WI38 (cell line): ENCODE measurements around the gene ADAMTS6.

Source experiments
- H3K4me3 ChIP-seq: 2 replicates; pipeline ENCODE4 v1.5.1; 2011; ENCODE audit warnings: low read depth, mild to moderate bottlenecking, control low read depth, low read length
- TF ChIP-seq, protein P1 (sequence below): IDR thresholded peaks from 2 replicates; pipeline ENCODE4 v1.5.1; 2012; ENCODE audit warnings: low read depth, mild to moderate bottlenecking, control low read depth, low read length

The ADAMTS6 gene

DNA sequence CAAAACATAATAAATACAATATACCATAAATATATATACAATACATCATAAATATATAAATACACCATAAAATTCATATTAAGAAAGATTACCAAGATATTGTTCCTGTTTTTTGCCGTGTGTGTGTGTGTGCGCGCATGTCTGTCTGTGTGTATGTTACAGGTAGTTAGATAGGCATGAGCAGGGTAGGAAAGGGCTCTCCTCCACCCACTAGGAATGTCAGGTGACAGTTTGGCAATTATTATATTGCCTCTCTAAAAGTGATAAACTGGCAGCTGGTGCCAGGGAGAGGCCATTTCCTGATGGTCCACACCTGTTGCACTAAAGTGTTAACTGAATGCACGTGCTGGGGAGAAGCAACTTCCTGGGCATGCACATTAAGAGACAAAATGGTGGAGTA, 232.8 kb downstream of the ADAMTS6 start:
- TF ChIP-seq, protein P1, sequence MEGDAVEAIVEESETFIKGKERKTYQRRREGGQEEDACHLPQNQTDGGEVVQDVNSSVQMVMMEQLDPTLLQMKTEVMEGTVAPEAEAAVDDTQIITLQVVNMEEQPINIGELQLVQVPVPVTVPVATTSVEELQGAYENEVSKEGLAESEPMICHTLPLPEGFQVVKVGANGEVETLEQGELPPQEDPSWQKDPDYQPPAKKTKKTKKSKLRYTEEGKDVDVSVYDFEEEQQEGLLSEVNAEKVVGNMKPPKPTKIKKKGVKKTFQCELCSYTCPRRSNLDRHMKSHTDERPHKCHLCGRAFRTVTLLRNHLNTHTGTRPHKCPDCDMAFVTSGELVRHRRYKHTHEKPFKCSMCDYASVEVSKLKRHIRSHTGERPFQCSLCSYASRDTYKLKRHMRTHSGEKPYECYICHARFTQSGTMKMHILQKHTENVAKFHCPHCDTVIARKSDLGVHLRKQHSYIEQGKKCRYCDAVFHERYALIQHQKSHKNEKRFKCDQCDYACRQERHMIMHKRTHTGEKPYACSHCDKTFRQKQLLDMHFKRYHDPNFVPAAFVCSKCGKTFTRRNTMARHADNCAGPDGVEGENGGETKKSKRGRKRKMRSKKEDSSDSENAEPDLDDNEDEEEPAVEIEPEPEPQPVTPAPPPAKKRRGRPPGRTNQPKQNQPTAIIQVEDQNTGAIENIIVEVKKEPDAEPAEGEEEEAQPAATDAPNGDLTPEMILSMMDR = no peak
- H3K4me3 ChIP-seq = no peak overlapping the region

DNA sequence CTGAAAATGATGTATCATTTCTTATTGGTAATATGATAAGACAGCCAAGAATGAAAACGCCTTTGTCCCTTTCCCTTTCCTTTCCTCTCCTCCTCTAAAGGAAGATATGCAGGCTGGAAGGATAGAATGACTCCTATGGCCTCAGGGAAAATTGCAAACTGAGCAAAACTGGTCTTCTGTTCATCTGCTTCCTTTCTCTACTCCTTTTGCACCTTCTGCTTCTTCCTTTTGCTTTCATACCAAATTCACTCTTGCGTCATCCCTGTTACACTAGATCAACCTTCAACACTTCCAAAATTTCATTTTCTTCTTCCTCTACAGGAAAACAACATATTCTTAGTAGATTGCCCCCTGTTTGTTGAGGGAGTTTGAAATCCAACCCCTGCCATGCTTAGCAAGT, 234.1 kb downstream of the ADAMTS6 start:
- no peak overlapping the region for H3K4me3 ChIP-seq
- TF ChIP-seq, protein P1 = no peak

DNA sequence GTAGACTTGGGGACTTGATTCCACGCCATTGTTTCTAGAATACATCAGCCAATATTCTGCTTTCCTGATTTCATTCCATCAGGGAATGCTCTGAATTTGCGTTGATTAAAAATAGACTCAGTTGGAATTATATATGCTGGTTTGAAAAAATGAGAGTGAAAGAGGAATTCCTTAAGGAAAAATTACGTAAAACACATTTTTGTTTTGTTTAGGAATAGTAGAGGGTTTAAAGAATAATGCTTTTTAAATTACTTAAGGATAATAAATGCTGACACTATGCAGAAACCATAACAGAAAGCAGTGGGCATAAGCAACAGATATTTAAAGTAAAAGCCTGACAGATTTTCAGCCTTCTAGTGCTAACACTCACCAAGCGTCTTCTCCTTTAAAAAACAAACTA, 235.0 kb downstream of the ADAMTS6 start:
- TF ChIP-seq, protein P1 = no peak
- no peak overlapping the region for H3K4me3 ChIP-seq

DNA sequence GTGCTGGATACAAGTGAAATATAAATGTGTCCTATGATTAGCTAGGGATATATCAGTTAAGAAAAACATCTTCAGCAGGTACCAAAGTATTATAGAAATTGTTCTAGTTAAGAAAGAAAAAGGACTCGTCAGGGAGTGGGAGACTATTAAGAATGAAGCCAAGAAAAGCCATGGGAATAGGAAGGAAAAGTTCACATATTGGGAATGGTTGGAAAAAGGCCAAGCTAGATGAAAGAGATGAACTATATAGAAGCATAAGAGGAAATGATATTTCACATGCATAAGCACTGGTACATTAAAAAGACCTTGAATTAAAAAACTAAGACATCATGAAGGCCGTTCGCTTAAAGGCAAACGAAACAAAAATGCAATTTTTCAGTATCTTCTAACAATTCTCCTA, 237.7 kb downstream of the ADAMTS6 start:
- H3K4me3 ChIP-seq = no peak overlapping the region
- TF ChIP-seq, protein P1 = no peak

DNA sequence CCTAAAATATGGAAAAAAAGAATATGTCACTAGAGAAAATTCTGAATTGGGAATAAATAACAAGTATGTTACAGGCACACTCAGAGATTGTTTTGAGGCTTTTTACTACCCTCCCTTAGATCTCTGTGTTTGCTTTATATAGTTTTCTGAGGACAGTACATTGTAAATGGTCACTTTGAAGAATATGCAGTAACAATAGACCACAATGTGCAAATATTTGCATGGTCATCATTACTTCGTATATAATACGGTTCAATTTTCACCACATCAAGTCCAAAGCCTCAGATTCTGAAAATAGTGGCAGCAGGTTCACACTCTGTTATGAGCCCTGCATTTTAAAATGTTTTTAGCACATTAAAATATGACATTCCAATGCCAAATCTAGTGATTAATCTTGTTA, 238.6 kb downstream of the ADAMTS6 start:
- no peak overlapping the region for H3K4me3 ChIP-seq
- TF ChIP-seq, protein P1 = no peak

DNA sequence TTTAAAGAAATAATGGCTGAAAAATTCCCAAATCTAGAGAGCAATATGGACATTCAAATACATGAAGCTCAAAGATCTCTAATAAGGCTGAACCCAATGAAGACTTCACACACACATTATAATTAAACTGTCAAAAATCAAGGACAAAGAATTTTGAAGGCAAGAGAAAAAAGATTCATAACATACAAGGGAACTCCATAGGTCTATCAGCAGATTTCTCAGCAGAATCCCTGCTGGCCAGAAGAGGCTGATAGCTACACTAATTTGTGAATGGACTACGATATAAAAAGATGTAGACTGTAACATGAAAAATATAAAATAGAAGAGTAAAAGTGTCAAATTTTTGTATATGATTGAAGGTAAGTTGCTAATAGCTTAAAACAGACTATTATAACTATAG, 251.9 kb downstream of the ADAMTS6 start:
- H3K4me3 ChIP-seq = no peak overlapping the region
- TF ChIP-seq, protein P1 = no peak

DNA sequence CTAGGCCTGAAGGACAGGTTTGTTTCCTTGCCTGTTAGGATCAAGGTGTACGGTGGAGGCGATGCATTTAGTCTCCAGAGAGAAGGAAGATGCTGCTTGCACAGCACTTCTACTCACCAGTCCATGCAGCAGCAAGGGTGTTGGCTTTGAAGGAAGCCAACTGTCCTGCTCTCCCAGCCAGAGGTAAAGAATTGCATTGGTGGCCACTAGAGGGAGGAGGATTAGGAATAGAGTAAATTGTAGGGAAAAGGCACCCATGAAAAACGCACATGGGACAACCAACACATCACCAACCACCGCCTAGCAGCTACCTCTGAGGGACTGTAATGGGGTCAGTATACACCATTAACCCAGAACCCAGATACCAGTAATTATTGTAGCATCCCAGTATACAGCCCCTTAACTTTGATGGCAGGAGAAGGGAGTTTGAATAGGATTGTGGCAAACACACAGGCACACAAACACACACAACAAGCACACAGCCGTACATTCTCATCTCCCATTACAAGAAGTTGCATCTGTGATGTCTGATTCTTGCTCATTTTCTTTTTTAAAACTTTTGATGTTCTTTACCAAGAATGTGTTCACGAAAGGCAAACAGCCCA, 267.7 kb downstream of the ADAMTS6 start:
- H3K4me3 ChIP-seq = no peak overlapping the region
- TF ChIP-seq, protein P1 = peak; percentile 50
